ENCODE results near the gene HECA.
A peak's percentile ranks its signal among the peaks of the same experiment; 100 is the strongest.
"Not testable (repeated sequence)": the region's sequence is repeated elsewhere in the genome, so short reads cannot be mapped to it uniquely, and the experiment has no call there.

The HECA gene

GRCh38 chr6:139134817-139135577 is at the start of gene HECA:
Gene HECA, plus strand, starts transcription at chr6:139135080. Its CDS starts 317 bp downstream, at chr6:139135397.
- peak; percentile 97 for DNase-seq (ENCODE audit: low spot score)

GRCh38 chr6:139091826-139092225 is 43.1 kb upstream of the HECA start:
- no peak for DNase-seq (ENCODE audit: low spot score)

- no peak for DNase-seq (ENCODE audit: low spot score)
These were observed 34.9 kb upstream of the HECA start for GRCh38 chr6:139099984-139100383.

- no peak for DNase-seq (ENCODE audit: low spot score)
These were observed 27.8 kb upstream of the HECA start for GRCh38 chr6:139107051-139107450.

GRCh38 chr6:139108378-139108777 is 26.5 kb upstream of the HECA start:
- no peak for DNase-seq (ENCODE audit: low spot score)

DNA sequence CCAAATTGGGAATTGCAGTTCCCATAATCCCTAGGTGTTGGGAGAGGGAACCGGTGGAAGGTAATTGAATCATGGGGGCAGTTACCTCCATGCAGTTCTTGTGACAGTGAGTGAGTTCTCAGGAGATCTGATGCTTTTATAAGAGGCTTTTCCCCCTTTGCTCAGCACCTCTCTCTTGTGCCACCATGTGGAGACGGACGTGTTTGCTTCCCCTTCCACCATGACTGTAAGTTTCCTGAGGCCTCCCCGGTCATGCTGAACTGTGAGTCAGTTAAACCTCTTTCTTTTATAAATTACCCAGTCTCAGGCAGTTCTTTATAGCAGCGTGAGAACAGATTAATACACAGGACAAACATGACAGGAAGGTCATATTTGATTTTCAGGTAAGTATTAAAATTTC is 25.3 kb upstream of the HECA start:
- DNase-seq (ENCODE audit: low spot score): peak; percentile 14

- DNase-seq (ENCODE audit: low spot score): no peak
These were observed 22.7 kb upstream of the HECA start for GRCh38 chr6:139112146-139112545.

- no peak for DNase-seq (ENCODE audit: low spot score)
These were observed 22.3 kb upstream of the HECA start for GRCh38 chr6:139112561-139112960.

- no peak for DNase-seq (ENCODE audit: low spot score)
These were observed 20.1 kb upstream of the HECA start for GRCh38 chr6:139114746-139115145.

DNA sequence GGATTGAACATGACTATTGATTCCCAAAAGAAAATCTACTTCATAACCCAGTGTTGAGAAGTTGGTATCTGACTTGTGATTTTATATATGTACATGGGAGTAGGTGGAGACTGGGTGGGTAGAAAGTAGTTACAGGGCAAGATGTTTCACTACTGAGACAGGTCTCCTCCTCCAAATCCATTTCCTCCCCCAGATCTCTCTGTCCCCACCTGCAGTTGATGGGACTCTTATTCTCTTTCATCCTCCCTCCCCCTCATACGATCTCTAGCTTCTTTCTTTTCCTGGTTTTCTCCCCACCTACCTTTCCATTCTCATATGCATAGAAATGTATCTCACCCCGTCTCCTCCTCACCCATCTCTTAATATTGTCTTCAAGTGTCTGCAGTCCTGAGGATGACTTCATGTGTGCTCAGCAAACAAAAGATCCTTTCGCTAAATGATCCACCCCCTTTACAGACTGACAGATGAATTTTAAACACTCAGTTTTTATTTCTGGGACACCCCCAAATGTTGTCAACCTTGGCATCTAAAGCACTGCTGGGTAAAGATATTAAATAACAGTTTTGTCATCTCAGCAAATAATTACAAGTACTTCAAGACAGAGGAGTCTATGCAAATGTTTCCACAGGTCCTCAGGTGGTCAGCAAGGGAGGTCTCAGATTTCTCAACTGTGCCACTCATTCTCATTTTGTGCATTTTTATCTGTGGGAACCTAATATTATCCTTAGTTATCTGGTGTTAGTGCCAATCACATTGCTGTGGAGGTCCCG is 18.7 kb upstream of the HECA start:
- DNase-seq (ENCODE audit: low spot score): no peak

DNA sequence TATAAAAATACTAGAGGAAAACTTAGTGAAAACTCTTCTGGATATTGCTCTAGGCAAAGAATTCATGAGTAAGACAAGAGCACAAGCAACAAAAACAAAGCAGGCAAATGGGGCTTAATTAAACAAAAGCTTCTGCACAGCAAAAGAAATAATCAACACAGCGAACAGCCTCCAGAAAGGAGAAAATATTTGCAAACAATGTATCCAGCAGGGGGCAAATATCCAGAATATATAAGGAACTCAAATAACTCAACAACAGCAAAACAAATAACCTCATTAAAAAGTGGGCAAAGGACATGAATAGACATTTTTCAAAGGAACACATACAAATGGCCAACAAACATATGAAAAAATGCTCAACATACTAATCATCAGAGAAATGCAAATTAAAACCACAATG is 17.1 kb upstream of the HECA start:
- DNase-seq (ENCODE audit: low spot score): no peak

DNA sequence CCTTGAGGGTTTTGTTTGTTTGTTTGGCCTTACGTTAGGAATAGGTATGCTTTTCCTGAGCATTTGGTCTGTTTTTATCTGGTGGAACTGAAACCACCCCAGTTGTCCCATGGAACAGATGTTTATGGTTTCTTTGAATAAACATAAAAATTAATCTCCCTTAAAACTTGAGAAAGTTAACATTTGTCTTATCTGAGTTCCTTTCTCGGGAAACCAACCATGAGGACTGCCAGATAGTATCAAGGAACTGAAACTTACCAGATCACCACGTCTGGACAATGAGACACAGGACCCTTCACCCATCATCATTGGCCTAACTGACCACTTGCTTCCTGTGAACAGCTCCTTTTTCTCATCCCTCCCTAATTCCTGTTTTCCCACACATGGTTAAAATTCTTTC is 15.3 kb upstream of the HECA start:
- no peak for DNase-seq (ENCODE audit: low spot score)

- DNase-seq (ENCODE audit: low spot score): not testable (repeated sequence)
These were observed 12.1 kb upstream of the HECA start for GRCh38 chr6:139122823-139123222.

GRCh38 chr6:139124887-139125672 is 9.8 kb upstream of the HECA start:
- peak; percentile 91 for DNase-seq (ENCODE audit: low spot score)

DNA sequence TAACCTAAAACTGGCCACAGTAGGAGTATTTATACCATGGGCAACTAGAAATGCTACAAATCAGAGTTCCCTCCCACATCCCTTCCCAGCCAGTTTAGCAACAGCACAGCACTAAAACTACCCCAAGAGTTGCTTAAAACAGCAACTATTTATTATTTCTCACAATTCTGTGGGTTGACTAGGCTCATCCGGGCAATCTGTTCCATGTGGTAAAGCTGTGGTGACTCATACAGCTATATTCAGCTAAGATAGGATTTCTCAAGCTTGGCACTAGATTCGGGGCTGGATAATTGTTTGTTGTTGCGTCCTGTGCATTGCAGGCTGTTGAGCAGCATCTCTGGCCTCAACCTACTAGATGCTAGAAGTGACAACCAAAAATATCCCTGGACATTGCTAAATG is 8.6 kb upstream of the HECA start:
- DNase-seq (ENCODE audit: low spot score): peak; percentile 54

GRCh38 chr6:139126931-139127330 is 7.9 kb upstream of the HECA start:
- no peak for DNase-seq (ENCODE audit: low spot score)

- no peak for DNase-seq (ENCODE audit: low spot score)
These were observed 5.6 kb upstream of the HECA start for GRCh38 chr6:139129284-139129683.

DNA sequence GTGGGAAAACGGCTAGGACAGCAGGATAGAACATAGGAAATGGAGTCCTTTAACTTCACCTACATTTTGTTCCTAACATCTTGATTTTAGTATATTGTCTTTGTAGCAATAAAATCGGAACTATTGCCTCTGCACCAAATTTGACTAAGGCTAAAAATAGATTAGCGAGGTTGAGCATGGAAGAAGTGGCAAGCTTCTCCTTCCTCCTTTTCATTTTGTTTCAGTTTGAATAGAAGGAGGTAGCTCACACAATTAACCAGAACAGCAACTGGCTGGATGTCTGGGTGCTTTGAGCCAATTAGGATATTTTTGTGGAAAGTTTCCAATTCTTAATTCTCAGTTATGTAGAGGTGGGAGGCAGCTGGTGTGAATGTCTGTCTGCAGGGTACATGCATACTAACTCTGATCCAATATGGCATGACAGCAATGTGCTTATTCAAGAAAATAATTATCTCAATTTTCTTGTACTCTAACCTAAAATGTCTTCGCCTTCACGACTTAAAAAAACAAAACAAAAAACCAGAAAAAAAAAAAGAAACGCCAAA is 3.1 kb upstream of the HECA start:
- DNase-seq (ENCODE audit: low spot score): no peak

GRCh38 chr6:139133262-139134063 is 1.4 kb upstream of the HECA start:
- no peak for DNase-seq (ENCODE audit: low spot score)

DNA sequence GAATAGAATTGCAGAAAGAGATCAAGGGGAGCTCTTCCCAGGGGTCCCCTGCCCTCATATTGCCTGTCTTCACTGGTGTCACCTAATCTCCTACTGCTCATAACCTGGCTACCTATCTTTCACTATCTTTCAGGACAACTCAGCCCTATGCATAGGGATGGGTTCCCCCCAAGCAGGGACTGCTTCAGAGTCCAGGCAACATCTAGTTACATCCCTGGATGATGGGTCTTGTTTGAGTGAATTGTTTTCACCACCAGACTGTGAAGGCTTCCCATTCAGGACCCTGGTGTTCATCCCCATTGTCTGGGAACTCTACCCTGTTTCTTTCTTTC is 850 bp upstream of the HECA start:
- no peak for DNase-seq (ENCODE audit: low spot score)

All from CD4-positive, alpha-beta T cell treated with Interleukin-6 at 100 ng/mL for 8 hours (primary cell).